Measurements from ENCODE around the gene PET100.
A peak's percentile ranks its signal among the peaks of the same experiment; 100 is the strongest.

Gene PET100

GRCh38 chr19:7672522-7672921 is 42.9 kb downstream of the PET100 start:
- DNase-seq (ENCODE audit: low read depth in 1 of 2, low spot score in 1 of 2): no peak
- no peaks in the 10 kb centered on the region for H3K27me3 ChIP-seq (ENCODE audit: insufficient read depth, poor library complexity, severe bottlenecking)
- H3K27ac ChIP-seq (replicated peaks): no peak overlapping the region
- TF ChIP-seq SPI1 (IDR thresholded peaks at IDR 0.05; ENCODE audit: borderline replicate concordance, low read depth): no peak
- no peak for TF ChIP-seq GABPA (IDR thresholded peaks at IDR 0.05; ENCODE audit: low read depth)
- no peak for TF ChIP-seq CTCF (IDR thresholded peaks at IDR 0.05; ENCODE audit: insufficient read depth, low read length)
- no peak for TF ChIP-seq REST (IDR thresholded peaks at IDR 0.05; ENCODE audit: insufficient replicate concordance, low read depth)
- TF ChIP-seq POLR2AphosphoS5 (IDR thresholded peaks at IDR 0.05; ENCODE audit: low read depth): no peak
- H3K4me3 ChIP-seq (replicated peaks; ENCODE audit: insufficient read depth, low read length): no peak overlapping the region

GRCh38 chr19:7674010-7675005 is 44.7 kb downstream of the PET100 start:
- H3K27me3 ChIP-seq (ENCODE audit: insufficient read depth, poor library complexity, severe bottlenecking): no peaks in the 10 kb centered on the region
- H3K4me3 ChIP-seq (replicated peaks; ENCODE audit: insufficient read depth, low read length): no peak overlapping the region
- no peak for TF ChIP-seq GABPA (IDR thresholded peaks at IDR 0.05; ENCODE audit: low read depth)
- no peak for TF ChIP-seq CTCF (IDR thresholded peaks at IDR 0.05; ENCODE audit: insufficient read depth, low read length)
- no peak for TF ChIP-seq REST (IDR thresholded peaks at IDR 0.05; ENCODE audit: insufficient replicate concordance, low read depth)
- TF ChIP-seq SPI1 (IDR thresholded peaks at IDR 0.05; ENCODE audit: borderline replicate concordance, low read depth): peak; percentile 4; the same call in 1 of the 2 replicates
- DNase-seq (ENCODE audit: low read depth in 1 of 2, low spot score in 1 of 2): peak; percentile 95 to 96
- H3K27ac ChIP-seq (replicated peaks): peak overlapping the region; percentile 80

GRCh38 chr19:7676376-7676775 is 46.8 kb downstream of the PET100 start:
- peak overlapping the region; percentile 80 for H3K27ac ChIP-seq (replicated peaks)
- TF ChIP-seq SPI1 (IDR thresholded peaks at IDR 0.05; ENCODE audit: borderline replicate concordance, low read depth) (no peak), POLR2AphosphoS5 (IDR thresholded peaks at IDR 0.05; ENCODE audit: low read depth) (no peak), REST (IDR thresholded peaks at IDR 0.05; ENCODE audit: insufficient replicate concordance, low read depth) (no peak), CTCF (IDR thresholded peaks at IDR 0.05; ENCODE audit: insufficient read depth, low read length) (no peak), GABPA (IDR thresholded peaks at IDR 0.05; ENCODE audit: low read depth) (no peak)
- H3K27me3 ChIP-seq (ENCODE audit: insufficient read depth, poor library complexity, severe bottlenecking): no peaks in the 10 kb centered on the region
- peak; percentile 95 to 96 for DNase-seq (ENCODE audit: low read depth in 1 of 2, low spot score in 1 of 2)
- H3K4me3 ChIP-seq (replicated peaks; ENCODE audit: insufficient read depth, low read length): peak overlapping the region; percentile 58
